ENCODE data around the gene CYP46A1.

CYP46A1 gene

GRCh38 chr14:99756796-99757195, 72.7 kb downstream of the CYP46A1 start:
- H3K36me3 ChIP-seq (ENCODE audit: low read depth): no peaks in the 10 kb centered on the region
- no peaks in the 10 kb centered on the region for H3K27me3 ChIP-seq (ENCODE audit: insufficient read depth, poor library complexity, severe bottlenecking)
- DNase-seq (ENCODE audit: low spot score) (peak; percentile 63), ATAC-seq (ENCODE audit: low read depth) (no peak)
- no peak overlapping the region for H3K4me3 ChIP-seq (ENCODE audit: severe bottlenecking)
- H3K4me1 ChIP-seq (ENCODE audit: insufficient read depth, poor library complexity, severe bottlenecking): peaks cover 53% of the 10 kb centered on the region
- no peaks in the 10 kb centered on the region for H3K9me3 ChIP-seq (ENCODE audit: severe bottlenecking)
- TF ChIP-seq CTCF (IDR thresholded peaks at IDR 0.05; ENCODE audit: poor library complexity, severe bottlenecking): no peak
- peak overlapping the region; percentile 92 for H3K27ac ChIP-seq (ENCODE audit: poor library complexity, severe bottlenecking)

- ATAC-seq (ENCODE audit: low read depth): peak; percentile 35
- peak; percentile 73 for DNase-seq (ENCODE audit: low spot score)
- peaks cover 48% of the 10 kb centered on the region for H3K4me1 ChIP-seq (ENCODE audit: insufficient read depth, poor library complexity, severe bottlenecking)
These were observed 73.4 kb downstream of the CYP46A1 start for GRCh38 chr14:99757331-99758070.

GRCh38 chr14:99758121-99758821, 74.2 kb downstream of the CYP46A1 start:
- Histone ChIP-seq H3K4me3 (ENCODE audit: severe bottlenecking) (no peak overlapping the region), H3K36me3 (ENCODE audit: low read depth) (no peaks in the 10 kb centered on the region), H3K27ac (ENCODE audit: poor library complexity, severe bottlenecking) (peak overlapping the region; percentile 92), H3K9me3 (ENCODE audit: severe bottlenecking) (no peaks in the 10 kb centered on the region), H3K4me1 (ENCODE audit: insufficient read depth, poor library complexity, severe bottlenecking) (peaks cover 43% of the 10 kb centered on the region), H3K27me3 (ENCODE audit: insufficient read depth, poor library complexity, severe bottlenecking) (no peaks in the 10 kb centered on the region)
- no peak for TF ChIP-seq CTCF (IDR thresholded peaks at IDR 0.05; ENCODE audit: poor library complexity, severe bottlenecking)
- DNase-seq (ENCODE audit: low spot score) (peak; percentile 92), ATAC-seq (ENCODE audit: low read depth) (peak; percentile 83)

More at GRCh38 chr14:99757331-99758070, 73.4 kb downstream of the CYP46A1 start:
- Histone ChIP-seq H3K36me3 (ENCODE audit: low read depth) (no peaks in the 10 kb centered on the region), H3K4me3 (ENCODE audit: severe bottlenecking) (no peak overlapping the region), H3K27ac (ENCODE audit: poor library complexity, severe bottlenecking) (peak overlapping the region; percentile 92), H3K27me3 (ENCODE audit: insufficient read depth, poor library complexity, severe bottlenecking) (no peaks in the 10 kb centered on the region), H3K9me3 (ENCODE audit: severe bottlenecking) (no peaks in the 10 kb centered on the region)
- no peak for TF ChIP-seq CTCF (IDR thresholded peaks at IDR 0.05; ENCODE audit: poor library complexity, severe bottlenecking)

GRCh38 chr14:99758872-99759545, 74.9 kb downstream of the CYP46A1 start:
- H3K9me3 ChIP-seq (ENCODE audit: severe bottlenecking): no peaks in the 10 kb centered on the region
- no peak for ATAC-seq (ENCODE audit: low read depth)

More at GRCh38 chr14:99758872-99759545, 74.9 kb downstream of the CYP46A1 start:
- Histone ChIP-seq H3K36me3 (ENCODE audit: low read depth) (no peaks in the 10 kb centered on the region), H3K27ac (ENCODE audit: poor library complexity, severe bottlenecking) (peak overlapping the region; percentile 92), H3K4me3 (ENCODE audit: severe bottlenecking) (no peak overlapping the region), H3K4me1 (ENCODE audit: insufficient read depth, poor library complexity, severe bottlenecking) (peaks cover 40% of the 10 kb centered on the region), H3K27me3 (ENCODE audit: insufficient read depth, poor library complexity, severe bottlenecking) (no peaks in the 10 kb centered on the region)
- peak; percentile 46 for DNase-seq (ENCODE audit: low spot score)
- TF ChIP-seq CTCF (IDR thresholded peaks at IDR 0.05; ENCODE audit: poor library complexity, severe bottlenecking): no peak
